Measurements from ENCODE around the gene SUPT3H. TPM values are rescaled to one million over a fixed set of nuclear protein-coding genes. Genes with fewer than 3 reads are reported as not detected.

Gene SUPT3H
- total RNA-seq, 4 donors from 2014 or later, result 1.1 to 4.7 (median 3.7) TPM

DNA sequence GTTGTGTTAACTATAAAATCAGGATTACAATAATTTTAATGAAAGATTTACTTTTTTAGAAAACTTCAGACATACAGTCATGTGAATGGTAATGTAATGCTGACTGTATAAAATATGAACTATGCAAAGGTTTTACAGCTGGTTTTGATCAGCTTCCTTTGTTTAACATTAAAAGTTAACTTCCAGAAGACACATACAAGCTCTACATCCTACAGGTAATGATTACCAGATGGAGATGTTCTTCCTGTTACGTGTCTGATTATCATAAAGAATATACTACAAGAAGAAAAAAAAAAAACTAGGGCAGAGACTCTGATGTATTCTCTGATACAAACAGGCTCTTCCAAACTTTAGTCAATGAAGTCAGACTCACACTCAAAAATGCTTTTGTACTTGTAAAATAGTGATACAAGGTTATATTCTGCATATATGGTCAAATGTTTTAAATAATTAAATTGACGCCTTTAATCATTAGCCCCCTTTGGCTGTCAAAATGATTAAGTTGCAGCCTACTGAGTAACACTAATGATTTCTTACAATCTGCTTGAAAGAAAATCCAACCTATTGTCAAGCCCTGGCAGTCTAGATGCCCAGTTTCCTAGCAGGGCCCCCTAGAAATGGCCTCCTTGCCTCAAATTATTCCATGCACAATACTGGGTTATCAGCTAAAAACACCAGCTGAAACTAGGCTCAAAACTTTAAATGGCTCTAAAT is 301.4 kb downstream of the SUPT3H start:
- WGBS, result 92% methylated on average over 2 of the region's 2 CpGs
- Histone ChIP-seq H3K4me3 (no peak overlapping the region), H3K4me1 (no peaks in the 10 kb centered on the region), H3K36me3 (no peaks in the 10 kb centered on the region), H3K27ac (no peak overlapping the region), H3K27me3 (no peaks in the 10 kb centered on the region), H3K9me3 (peaks cover 11% of the 10 kb centered on the region)
- TF ChIP-seq EP300 (IDR thresholded peaks at IDR 0.05), result no peak
- TF ChIP-seq POLR2A (IDR thresholded peaks at IDR 0.05), result no peak
- no peak for DNase-seq (ENCODE audit: low spot score in 2 of 2)

DNA sequence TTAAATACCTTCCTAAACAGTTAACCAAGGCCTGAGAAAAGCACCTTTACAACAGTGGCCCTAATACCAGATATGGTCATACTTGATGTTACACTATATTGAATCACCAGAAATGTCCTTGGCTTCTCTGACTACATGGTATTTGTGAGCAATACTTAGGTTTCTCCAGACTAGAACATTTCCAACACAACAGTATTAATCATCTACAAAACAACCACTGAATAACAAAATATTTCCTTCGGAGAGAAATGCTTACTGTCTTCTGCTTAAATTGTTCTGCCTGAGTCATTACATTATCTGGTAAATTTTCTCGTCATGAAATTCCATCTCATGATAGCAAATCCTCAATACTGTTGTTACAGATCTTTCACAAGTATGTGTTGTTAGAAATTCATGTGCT is 302.5 kb downstream of the SUPT3H start:
- H3K4me1 ChIP-seq, result no peaks in the 10 kb centered on the region
- peaks cover 11% of the 10 kb centered on the region for H3K9me3 ChIP-seq
- H3K27me3 ChIP-seq, result no peaks in the 10 kb centered on the region
- no peak for DNase-seq (ENCODE audit: low spot score in 2 of 2)
- H3K27ac ChIP-seq, result no peak overlapping the region
- TF ChIP-seq POLR2AphosphoS5 (IDR thresholded peaks at IDR 0.05) (no peak), EP300 (IDR thresholded peaks at IDR 0.05) (no peak), POLR2A (IDR thresholded peaks at IDR 0.05) (no peak)
- TF ChIP-seq, protein P1, sequence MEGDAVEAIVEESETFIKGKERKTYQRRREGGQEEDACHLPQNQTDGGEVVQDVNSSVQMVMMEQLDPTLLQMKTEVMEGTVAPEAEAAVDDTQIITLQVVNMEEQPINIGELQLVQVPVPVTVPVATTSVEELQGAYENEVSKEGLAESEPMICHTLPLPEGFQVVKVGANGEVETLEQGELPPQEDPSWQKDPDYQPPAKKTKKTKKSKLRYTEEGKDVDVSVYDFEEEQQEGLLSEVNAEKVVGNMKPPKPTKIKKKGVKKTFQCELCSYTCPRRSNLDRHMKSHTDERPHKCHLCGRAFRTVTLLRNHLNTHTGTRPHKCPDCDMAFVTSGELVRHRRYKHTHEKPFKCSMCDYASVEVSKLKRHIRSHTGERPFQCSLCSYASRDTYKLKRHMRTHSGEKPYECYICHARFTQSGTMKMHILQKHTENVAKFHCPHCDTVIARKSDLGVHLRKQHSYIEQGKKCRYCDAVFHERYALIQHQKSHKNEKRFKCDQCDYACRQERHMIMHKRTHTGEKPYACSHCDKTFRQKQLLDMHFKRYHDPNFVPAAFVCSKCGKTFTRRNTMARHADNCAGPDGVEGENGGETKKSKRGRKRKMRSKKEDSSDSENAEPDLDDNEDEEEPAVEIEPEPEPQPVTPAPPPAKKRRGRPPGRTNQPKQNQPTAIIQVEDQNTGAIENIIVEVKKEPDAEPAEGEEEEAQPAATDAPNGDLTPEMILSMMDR (IDR thresholded peaks at IDR 0.05), result no peak
- H3K36me3 ChIP-seq, result no peaks in the 10 kb centered on the region
- 79% methylated on average over 2 of the region's 2 CpGs for WGBS
- no peak overlapping the region for H3K4me3 ChIP-seq

DNA sequence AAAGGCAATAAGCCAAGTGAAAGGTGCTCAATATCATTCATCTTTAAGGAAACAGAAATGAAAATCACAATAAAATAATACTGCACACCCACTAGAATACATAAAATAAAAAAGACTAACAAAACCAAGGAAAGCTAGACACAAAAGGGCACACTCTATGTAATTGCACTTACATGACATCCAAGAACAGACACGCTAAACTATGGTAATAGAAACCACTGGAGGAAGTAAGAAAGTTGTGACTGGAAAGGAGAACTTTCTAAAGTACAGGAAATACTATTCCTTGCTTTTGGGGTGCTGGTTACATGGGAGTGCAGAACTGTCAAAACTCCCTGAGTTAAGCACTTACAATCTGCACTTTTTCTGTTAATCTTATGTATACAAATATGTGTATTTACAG is 303.3 kb downstream of the SUPT3H start:
- 74% methylated on average over 1 of the region's 1 CpG for WGBS

DNA sequence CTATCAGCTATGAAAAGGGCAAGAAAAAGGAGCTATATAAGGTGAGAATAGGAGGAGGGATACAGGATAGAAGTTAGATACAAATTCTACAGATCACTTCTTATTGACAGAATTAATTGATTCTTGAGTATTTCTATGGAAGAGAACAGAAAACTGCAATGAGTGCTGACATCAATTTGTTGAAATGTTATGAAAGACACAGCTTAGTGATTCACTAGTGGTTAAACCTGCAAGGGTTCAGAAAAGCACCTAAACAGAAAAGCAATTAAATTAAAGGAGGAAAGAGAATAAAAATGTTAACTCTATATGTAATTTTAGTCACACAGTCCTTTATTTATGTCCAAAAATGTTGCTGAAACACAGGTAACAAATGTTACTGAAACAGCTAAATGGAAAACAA is 304.0 kb downstream of the SUPT3H start:
- H3K36me3 ChIP-seq, result no peaks in the 10 kb centered on the region
- TF ChIP-seq, protein P1 (IDR thresholded peaks at IDR 0.05), result no peak
- TF ChIP-seq POLR2AphosphoS5 (IDR thresholded peaks at IDR 0.05) (no peak), EP300 (IDR thresholded peaks at IDR 0.05) (no peak), POLR2A (IDR thresholded peaks at IDR 0.05) (no peak)
- peaks cover 6% of the 10 kb centered on the region for H3K9me3 ChIP-seq
- H3K4me3 ChIP-seq, result no peak overlapping the region
- H3K27ac ChIP-seq, result no peak overlapping the region
- no peaks in the 10 kb centered on the region for H3K27me3 ChIP-seq
- DNase-seq (ENCODE audit: low spot score in 2 of 2), result no peak
- H3K4me1 ChIP-seq, result no peaks in the 10 kb centered on the region

More for the DNA sequence above, 303.3 kb downstream of the SUPT3H start:
- Histone ChIP-seq H3K27me3 (no peaks in the 10 kb centered on the region), H3K9me3 (peaks cover 11% of the 10 kb centered on the region), H3K27ac (no peak overlapping the region), H3K4me1 (no peaks in the 10 kb centered on the region), H3K36me3 (no peaks in the 10 kb centered on the region), H3K4me3 (no peak overlapping the region)
- no peak for DNase-seq (ENCODE audit: low spot score in 2 of 2)
- TF ChIP-seq, protein P1 (IDR thresholded peaks at IDR 0.05), result no peak
- no peak for TF ChIP-seq EP300 (IDR thresholded peaks at IDR 0.05)
- no peak for TF ChIP-seq POLR2AphosphoS5 (IDR thresholded peaks at IDR 0.05)
- TF ChIP-seq POLR2A (IDR thresholded peaks at IDR 0.05), result no peak

DNA sequence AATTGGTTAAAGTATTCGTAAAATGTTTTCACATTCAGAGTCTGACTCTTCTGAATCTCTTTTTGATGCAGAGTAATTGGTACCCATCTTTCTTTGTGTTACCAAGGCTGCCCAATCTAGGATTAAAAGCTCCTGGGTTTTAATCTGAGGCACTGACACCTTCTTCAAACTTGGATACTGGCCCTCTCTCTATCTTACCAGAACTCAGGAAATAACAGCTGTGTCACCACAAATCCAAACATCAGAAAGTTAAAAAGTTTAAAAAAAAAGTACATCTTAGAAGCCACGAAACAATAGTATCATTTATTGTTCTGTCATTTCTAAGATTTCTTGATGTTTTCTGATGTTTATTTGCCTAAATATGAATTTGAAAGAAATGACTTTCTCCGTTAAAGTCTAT is 305.1 kb downstream of the SUPT3H start:
- TF ChIP-seq POLR2A (IDR thresholded peaks at IDR 0.05), result no peak
- TF ChIP-seq, protein P1 (IDR thresholded peaks at IDR 0.05), result no peak
- TF ChIP-seq EP300 (IDR thresholded peaks at IDR 0.05), result no peak
- no peak for TF ChIP-seq POLR2AphosphoS5 (IDR thresholded peaks at IDR 0.05)
- Histone ChIP-seq H3K36me3 (no peaks in the 10 kb centered on the region), H3K4me1 (no peaks in the 10 kb centered on the region), H3K27ac (no peak overlapping the region), H3K9me3 (no peaks in the 10 kb centered on the region), H3K4me3 (no peak overlapping the region), H3K27me3 (no peaks in the 10 kb centered on the region)
- 74% methylated on average over 3 of the region's 3 CpGs for WGBS
- no peak for DNase-seq (ENCODE audit: low spot score in 2 of 2)
